Keratinocyte (primary cell): Measurements from ENCODE around the gene MAP3K10.

Experiments used
- CTCF ChIP-seq, 3 experiments: IDR thresholded peaks in 1 of 3; conservative IDR thresholded peaks in 1 of 3; optimal IDR thresholded peaks in 1 of 3; 2 replicates in 2 of 3; 3 replicates in 1 of 3; pipeline versions ENCODE3 to v1.5.1; 2011; ENCODE audit warnings: low read length in 3 of 3, mild to moderate bottlenecking in 3 of 3, moderate library complexity in 2 of 3, control low read depth in 1 of 3, inconsistent platforms in 1 of 3; ENCODE audit not compliant: insufficient read depth in 2 of 3; ENCODE audit errors: extremely low read depth in 1 of 3
- EZH2 ChIP-seq: IDR thresholded peaks from one replicate; pipeline ENCODE4 v1.6.1; 2012; ENCODE audit warnings: inconsistent platforms, mild to moderate bottlenecking, low read length, moderate library complexity

DNA sequence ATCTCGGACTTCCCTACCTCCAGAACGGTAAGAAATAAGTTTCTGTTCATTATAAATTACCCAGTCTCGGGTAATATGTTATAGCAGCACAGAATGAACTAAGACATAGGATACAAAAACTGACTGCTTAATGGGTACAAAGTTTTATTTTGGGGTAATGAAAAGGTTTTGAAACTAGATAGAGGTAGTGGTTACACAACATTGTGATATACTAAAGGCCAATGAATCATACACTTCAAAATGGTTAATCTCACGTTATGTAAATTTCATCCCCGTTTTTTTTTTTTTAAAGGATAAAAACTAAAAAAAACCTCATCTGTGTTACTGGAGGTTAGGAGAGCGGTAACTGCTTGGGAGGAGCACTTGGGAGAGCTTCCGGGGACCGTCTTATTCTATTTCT, 70.4 kb downstream of the MAP3K10 start:
- TF ChIP-seq CTCF (optimal IDR thresholded peaks at IDR 0.05 in 1 of 3, IDR thresholded peaks at IDR 0.05 in 1 of 3, conservative IDR thresholded peaks at IDR 0.05 in 1 of 3; ENCODE audit: extremely low read depth in 1 of 3, insufficient read depth in 2 of 3, low read length in 3 of 3) (no peak), EZH2 (no peak)
